Measurements from ENCODE around the gene COL4A1.

Gene COL4A1

DNA sequence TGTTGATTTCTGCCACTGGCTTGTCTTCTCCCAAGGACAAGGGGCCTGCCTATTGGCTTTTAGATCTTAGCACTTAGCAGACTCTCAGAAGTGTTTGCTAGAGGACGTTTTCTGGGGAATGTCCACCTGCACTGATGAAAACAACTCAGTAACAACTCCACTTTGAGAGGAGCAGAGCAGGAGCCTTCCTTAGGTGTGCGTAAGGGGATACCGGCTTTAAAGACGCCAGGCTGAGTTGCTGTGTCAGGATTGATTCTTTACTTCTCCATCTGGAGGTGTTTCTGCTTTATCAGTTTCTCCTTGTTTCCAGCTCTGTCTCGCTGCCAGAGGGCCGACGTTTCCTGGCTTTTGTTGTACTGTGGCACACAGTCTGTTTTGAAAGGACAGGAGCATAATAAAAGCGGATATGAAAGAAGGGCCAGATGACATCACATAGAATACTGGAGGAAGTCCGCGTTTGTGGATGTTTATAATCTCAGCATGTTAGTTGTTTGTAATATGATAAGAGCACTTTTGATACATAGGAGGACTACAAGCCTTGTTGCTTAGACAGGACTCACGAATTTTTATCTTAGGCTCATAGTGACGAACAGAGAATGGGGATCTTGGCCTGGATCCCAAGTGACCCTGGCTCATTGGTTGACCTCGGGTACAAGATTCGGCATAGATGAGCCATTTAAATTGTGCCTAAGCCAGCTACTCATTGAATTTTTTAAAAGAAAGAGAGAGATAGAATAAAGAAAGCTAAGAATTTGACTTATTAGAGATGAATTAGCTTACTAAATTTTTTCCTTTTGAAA lies 34.7 kb upstream of the COL4A1 start:
- DNase-seq (ENCODE audit: low read depth), result no peak

DNA sequence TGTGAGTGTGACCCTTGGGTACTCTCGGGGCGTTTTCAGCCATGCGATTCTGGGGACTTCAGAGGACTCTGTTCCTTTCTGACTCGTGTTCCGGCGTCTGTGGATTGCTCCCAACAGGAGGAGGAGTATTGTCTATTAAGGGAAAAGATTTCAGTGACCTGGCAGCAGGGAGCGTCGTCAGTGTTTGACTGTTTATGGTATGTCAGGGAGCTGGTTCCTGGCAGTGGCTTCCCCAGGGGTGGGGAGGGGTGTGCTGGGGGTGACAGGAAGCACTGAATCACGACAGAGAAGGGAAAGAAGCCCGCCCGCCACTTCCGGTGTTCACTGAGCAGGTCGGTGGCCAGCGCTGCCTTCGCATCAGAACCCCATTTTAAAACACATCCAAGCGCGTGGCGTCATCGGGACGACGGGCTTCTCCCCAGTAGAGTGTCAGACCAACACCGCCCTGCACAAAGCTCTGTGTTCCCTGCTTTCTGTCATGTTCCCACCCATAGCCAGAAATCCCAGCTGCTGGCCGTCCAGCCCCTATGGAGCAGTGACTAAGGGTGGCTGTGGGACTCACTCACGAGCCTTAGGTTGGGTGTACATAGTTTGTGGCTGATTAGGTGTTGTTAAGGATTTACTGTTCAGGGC lies 34.0 kb upstream of the COL4A1 start:
- DNase-seq (ENCODE audit: low read depth), result no peak

DNA sequence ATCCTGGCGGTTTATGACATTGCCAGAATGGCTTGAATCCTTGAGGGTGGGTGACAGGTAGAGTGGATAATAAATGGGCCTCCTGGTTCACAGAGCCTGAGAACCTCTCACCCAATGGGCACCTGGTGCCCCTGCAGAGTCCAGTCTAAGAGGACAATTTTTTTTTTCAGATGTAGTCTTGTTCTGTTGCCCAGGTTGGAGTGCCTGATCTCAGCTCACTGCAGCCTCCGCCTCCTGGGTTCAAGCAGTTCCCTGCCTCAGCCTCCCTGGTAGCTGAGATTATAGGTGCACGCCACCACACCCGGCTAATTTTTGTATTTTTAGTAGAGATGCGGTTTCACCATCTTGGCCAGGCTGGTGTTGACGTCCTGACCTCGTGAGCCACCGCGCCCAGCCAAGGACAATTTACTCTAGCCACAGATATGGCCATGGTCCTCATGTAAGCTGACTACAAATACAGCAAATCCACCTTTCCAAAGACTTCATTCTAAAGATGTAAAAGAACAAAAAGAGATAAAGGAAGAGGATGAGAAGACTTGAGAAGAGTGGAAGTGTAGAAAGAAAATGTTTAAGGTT lies 33.1 kb upstream of the COL4A1 start:
- no peak for DNase-seq (ENCODE audit: low read depth)

DNA sequence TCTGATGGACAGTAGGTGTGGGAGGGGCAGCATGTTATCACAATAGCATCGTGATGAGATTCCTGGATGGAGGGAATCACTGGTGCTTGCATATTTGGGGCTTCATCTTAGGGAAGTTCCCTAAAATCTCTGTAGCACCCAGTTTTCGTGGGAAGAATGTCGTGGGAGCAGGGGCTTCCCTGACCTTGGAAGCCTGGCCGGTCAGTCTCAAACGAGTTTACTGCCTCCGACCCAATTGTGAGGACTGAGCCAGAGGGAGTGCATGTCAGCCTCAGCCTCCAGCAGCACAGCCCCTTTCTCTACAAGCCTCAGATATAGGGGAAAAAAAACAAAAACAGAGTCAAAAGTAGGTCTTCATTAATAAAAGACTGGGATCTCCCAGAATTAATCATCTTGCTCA lies 32.3 kb upstream of the COL4A1 start:
- no peak for DNase-seq (ENCODE audit: low read depth)

DNA sequence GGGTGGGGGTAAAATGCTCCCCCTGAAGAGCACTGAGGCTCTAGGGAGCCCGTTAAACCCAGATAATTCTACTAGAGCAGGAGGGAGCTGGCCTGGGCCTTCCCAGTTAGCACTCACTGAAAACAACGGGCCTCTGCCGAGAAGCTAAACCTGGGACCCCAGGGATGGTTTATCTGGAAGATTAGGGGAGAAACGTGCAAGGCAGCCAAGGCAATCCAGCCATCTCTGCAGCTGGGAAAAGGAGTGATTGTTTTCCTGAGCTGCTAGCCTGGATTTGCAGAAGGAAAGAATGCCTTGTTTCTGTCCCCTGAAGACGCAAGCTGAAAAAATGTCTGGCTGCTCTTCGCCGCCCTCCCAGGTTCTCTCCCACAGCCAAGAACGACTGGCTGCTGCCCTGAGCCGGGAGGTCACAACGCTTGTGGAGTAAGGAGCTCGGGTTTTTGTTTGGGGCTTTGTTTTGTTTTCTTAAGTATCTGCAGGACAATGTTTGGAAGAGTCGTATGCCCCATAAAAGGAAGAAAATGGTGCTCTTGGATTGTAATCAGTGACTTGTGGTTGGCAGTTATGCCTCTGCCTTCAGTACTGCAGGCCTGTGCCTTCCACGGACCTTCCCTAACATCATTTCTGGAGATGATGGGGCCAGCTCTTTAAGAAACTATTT lies 31.6 kb upstream of the COL4A1 start:
- DNase-seq (ENCODE audit: low read depth), result peak; percentile 36

GRCh38 chr13:110337247-110337646 lies 30.3 kb upstream of the COL4A1 start:
- DNase-seq (ENCODE audit: low read depth), result no peak

- no peak for DNase-seq (ENCODE audit: low read depth)
Measured at GRCh38 chr13:110336681-110337080, 29.7 kb upstream of the COL4A1 start.

DNA sequence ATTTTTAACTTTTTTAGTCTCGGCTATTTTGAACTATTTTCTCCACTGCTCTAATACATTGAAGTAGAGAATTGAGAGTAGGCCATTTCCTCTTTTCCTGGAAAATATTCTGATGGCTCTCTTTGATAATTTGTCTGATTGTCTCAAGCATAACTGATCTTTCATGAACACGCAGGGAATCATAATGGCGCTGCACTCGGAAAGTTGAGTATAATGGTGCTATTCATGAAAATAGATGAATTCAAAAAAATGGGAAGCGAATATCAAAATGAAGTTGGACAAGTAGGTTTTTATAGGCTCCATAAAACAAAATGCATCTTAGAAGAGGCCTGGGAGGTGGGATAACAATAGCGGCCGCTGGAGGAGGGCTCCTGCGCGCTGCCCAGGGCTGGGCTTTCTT lies 29.2 kb upstream of the COL4A1 start:
- no peak for DNase-seq (ENCODE audit: low read depth)

DNA sequence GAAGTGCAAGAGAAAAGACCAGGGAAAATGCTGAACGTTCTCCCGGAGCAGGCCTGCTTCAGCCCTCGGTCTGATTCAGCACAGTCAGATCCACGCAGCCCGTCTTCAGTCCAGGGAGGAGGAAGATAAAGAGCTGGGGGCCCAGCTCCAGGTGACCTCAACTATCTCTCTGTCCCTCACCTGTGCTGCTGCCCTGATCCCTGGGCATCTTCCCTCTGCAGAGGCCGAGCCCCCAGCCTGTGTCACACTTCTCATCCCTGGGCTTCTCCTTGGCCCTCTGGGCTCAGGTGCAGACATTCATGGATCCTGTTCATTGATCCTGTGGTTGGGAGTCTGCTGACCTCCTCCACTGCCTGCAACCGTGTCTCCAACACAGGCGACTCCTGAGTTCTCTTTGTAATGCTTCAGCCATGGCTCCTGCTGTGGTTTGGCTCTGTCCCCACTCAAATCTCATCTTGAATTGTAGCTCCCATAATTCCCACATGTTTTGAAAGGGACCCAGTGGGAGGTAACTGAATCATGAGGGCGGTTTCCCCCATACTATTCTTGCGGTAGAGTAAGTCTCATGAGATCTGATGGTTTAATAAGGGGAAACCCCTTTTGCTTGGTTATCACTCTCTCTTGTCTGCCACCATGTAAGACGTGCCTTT lies 28.0 kb upstream of the COL4A1 start:
- DNase-seq (ENCODE audit: low read depth), result no peak

DNA sequence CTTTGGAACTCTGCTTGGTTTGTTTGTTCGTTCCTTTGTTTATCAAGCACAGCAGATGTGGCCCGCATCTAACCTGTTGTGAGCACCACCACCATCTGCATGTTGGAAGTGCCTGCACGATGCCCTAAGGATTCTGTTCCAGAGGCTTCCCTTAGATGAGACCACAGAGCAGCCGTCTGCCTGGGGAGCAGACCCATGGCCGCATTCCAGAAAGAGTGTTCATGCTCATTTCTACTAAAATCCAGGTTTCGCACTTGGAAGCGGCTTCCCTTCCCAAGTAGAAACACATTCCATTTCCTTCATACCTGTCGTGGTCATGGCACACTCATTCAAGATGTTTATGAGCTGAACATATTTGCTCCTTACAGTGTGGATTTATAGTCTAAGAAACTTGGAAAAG lies 27.3 kb upstream of the COL4A1 start:
- no peak for DNase-seq (ENCODE audit: low read depth)

DNA sequence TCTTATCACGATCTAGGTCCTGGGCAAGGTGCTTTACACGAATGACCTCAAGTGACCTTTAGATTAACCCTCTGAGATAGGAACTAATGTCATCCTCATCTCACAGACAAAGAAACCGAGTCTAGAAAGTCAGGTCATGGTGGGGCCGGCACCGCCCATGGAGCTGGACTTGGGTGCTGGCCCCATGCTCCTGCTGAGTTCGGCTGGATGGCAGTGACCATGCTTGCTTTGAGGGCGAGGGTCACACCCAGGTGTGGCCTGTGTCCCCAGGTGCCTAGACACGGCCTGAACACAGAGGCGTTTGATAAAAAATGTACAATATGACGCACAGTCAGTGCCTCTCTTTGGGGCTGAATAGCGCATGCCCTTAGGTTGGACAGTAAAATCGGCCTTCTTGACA lies 26.9 kb upstream of the COL4A1 start:
- DNase-seq (ENCODE audit: low read depth), result no peak

- no peak for DNase-seq (ENCODE audit: low read depth)
Measured at GRCh38 chr13:110332750-110333149, 25.8 kb upstream of the COL4A1 start.

GRCh38 chr13:110331362-110331761 lies 24.4 kb upstream of the COL4A1 start:
- DNase-seq (ENCODE audit: low read depth), result no peak

DNA sequence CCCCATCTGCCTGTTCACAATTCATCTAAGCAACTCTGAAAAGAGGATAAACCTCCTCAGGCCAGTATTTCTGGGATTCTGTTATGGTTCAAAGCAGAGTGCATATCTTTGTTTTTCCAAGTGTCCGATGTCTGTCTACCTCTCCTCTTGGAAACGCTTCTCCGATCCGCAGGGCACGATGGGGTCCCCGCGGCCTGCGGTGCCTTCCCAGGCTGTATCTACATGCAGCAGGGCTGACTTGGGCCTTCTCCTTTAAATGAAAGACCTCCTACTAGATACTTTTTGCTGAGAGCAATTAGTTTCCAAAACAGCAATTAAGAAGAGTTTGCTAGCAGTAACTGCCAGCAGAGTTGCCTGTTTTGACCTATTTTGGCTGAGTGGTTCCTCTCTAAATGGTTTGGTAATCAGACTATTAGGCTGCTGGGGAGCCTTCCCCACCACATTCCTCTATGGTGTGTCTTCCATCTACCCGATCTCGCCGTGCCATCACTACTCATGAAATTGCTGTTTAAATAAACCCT lies 23.6 kb upstream of the COL4A1 start:
- no peak for DNase-seq (ENCODE audit: low read depth)

- no peak for DNase-seq (ENCODE audit: low read depth)
Measured at GRCh38 chr13:110329798-110330461, 23.0 kb upstream of the COL4A1 start.

DNA sequence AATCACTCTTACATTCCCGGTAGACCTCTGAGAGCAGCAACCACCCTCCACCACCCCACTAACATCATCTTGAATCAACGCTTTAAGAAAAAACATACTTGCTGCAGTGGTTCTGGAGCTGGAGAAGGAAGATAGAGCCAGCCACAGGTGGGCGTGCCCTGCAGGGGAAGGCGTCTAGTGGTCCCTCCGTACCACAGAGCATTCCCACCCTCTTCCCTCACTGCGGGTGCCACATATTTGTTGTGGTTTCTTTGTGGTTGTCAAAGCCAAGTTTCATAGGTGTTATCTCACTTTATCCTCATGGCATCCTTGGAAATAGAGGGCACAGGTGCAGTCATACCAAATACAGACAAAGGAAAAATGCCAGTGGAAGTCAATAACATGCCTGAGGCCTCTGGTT lies 22.3 kb upstream of the COL4A1 start:
- no peak for DNase-seq (ENCODE audit: low read depth)

DNA sequence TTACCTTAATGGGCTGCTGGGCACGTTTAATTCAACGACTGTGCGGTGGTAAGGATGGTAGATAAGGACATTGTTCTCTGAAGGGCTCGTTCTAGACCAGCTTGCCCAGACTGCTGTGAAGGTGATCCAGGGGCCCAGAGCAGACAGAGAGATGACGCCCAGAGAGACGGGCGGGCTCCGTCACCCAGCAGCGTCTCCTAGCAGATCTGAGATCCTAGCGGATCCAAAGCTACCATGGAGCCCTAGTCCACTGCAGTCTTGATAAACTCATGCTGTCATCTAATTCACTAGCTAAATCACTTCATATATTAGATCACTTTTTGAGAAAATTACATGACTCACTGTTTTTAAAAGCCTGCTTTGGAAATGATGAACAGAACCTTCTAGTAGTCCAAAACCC lies 21.6 kb upstream of the COL4A1 start:
- DNase-seq (ENCODE audit: low read depth), result no peak

DNA sequence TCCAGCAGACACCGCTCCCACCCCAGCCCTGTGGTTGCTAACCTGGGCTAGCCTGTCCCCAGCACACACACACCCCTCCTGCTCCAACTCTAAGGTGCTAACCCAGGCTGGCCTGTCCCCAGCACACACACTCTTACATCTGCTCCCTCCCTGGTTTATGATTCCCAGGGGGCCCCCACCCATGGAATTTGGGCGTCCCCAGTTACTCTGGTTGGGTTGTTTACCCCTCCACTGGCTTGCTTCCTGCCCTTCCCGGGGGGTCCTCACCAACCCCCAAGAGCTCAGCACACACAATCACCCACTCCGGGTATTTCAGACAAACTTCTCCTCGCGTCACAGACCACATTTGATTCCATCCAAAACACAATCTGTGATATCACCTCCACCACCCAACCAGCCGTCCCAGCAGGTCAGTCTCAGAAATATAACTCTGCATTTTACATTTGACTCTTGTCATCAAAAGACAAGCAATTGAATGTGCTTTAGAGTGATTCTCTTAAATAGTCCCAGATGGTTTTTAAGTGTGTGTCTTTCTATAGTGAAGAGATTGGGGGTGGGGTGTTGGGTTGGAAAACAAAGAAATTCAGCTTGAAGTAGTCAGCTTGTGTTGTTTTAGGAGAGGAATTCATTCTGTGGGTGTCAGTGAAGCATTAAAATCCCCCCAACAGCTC lies 20.2 kb upstream of the COL4A1 start:
- no peak for DNase-seq (ENCODE audit: low read depth)

GRCh38 chr13:110326263-110326904 lies 19.4 kb upstream of the COL4A1 start:
- DNase-seq (ENCODE audit: low read depth), result no peak

DNA sequence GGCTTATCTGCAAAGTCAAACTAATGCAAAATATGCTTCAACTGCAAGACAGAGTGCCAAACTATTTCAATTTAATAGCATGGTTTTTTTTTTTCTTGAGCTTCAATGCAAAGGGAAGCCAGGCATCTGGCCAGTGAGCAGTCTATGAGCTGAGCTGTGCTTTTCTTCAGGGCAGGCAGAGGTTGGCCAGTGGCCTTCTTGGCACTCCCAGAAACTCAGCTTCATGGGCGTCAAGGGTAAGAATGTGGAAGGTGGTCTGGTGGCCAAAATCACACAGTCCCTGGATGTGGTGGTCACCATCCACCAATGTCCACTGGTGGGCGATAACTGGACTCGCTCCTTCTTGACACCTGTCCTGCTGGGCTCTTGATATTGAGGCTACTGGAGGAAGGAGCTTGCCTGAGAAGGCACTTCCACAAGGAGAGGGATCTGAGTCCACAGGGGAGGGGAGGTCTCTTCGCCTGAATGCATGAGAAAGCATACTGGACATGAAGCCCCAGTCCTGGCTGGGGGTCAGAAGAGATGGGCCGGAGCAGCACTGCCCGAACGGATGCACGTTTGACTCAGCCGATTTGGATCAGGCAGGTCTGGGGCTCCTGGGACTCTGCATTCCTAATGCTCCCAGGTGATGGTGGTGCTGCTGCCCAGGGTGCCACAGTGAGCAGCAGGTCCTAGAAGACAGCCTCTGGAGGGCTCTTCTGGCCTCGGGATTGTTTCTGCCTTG lies 17.2 kb upstream of the COL4A1 start:
- no peak for DNase-seq (ENCODE audit: low read depth)
